Measurements from ENCODE around the gene CDK14.

Gene CDK14

DNA sequence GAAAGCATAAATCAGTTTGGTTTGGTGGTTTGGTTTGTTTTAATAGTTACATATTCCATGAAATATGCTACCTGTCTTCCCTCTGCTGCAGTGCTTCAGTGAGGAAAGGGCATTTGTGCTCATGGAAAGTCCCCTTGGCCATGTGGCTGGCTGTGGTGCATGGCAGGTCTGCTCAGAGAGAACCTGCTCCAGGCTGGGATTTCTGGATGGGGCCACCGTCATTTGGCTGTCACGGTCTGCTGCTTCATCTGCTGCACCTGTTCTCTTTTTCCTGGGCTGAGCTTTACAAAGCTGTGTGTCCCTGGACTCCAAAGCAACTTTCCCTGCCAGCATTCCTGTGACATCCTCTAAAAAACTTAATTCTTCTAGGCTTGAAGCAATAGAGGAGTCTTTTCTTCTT lies 8.9 kb downstream of the CDK14 start:
- H3K27ac ChIP-seq (ENCODE audit: low read length): no peak overlapping the region
- no peak overlapping the region for H3K4me3 ChIP-seq (ENCODE audit: low read length)
- H3K27me3 ChIP-seq (ENCODE audit: low read depth, low read length): no peaks in the 10 kb centered on the region
- TF ChIP-seq EZH2phosphoT487 (IDR thresholded peaks at IDR 0.05; ENCODE audit: low read depth): no peak
- TF ChIP-seq CTCF (IDR thresholded peaks at IDR 0.05; ENCODE audit: low read depth, low read length): no peak
- no peak overlapping the region for H3K4me2 ChIP-seq (ENCODE audit: low read length)
- H3K4me1 ChIP-seq (ENCODE audit: low read length): peaks cover 13% of the 10 kb centered on the region
- no peaks in the 10 kb centered on the region for H3K79me2 ChIP-seq (ENCODE audit: low read length)
- no peaks in the 10 kb centered on the region for H4K20me1 ChIP-seq (ENCODE audit: insufficient read depth, low read length)
- no peak overlapping the region for H2AFZ ChIP-seq (ENCODE audit: low read depth, low read length)
- no peaks in the 10 kb centered on the region for H3K36me3 ChIP-seq (replicated peaks; ENCODE audit: low read depth, low read length)
- H3K9me3 ChIP-seq (ENCODE audit: insufficient read depth, low read length): no peaks in the 10 kb centered on the region
- H3K9ac ChIP-seq (ENCODE audit: low read length): no peak overlapping the region

DNA sequence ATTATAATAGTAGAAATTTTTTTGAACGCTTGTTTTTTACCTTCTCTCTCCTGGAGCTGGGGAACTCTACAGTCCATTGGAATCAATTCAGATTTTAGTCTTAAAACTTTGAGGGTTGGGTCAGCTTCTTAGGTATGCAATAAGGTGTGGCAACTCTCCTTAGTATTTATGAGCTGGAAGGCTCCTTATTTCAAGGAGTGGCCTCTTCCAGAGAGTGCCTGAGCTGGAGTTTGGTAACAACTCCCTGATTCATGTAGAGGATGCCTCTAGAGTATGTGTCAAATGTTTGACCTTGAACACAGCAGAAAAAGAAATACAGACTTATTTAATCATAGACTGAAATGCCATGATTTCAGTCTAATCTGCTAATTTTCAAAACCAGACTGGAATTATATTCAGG lies 11.1 kb downstream of the CDK14 start:
- H3K9me3 ChIP-seq (ENCODE audit: insufficient read depth, low read length): no peaks in the 10 kb centered on the region
- no peak overlapping the region for H3K4me3 ChIP-seq (ENCODE audit: low read length)
- no peaks in the 10 kb centered on the region for H4K20me1 ChIP-seq (ENCODE audit: insufficient read depth, low read length)
- no peak overlapping the region for H2AFZ ChIP-seq (ENCODE audit: low read depth, low read length)
- H3K36me3 ChIP-seq (replicated peaks; ENCODE audit: low read depth, low read length): no peaks in the 10 kb centered on the region
- H3K4me2 ChIP-seq (ENCODE audit: low read length): no peak overlapping the region
- H3K27ac ChIP-seq (ENCODE audit: low read length): no peak overlapping the region
- H3K4me1 ChIP-seq (ENCODE audit: low read length): peaks cover 6% of the 10 kb centered on the region; the same call in 1 of the 2 replicates
- no peaks in the 10 kb centered on the region for H3K79me2 ChIP-seq (ENCODE audit: low read length)
- no peak overlapping the region for H3K9ac ChIP-seq (ENCODE audit: low read length)
- TF ChIP-seq EZH2phosphoT487 (IDR thresholded peaks at IDR 0.05; ENCODE audit: low read depth): no peak
- TF ChIP-seq CTCF (IDR thresholded peaks at IDR 0.05; ENCODE audit: low read depth, low read length): no peak
- H3K27me3 ChIP-seq (ENCODE audit: low read depth, low read length): no peaks in the 10 kb centered on the region

DNA sequence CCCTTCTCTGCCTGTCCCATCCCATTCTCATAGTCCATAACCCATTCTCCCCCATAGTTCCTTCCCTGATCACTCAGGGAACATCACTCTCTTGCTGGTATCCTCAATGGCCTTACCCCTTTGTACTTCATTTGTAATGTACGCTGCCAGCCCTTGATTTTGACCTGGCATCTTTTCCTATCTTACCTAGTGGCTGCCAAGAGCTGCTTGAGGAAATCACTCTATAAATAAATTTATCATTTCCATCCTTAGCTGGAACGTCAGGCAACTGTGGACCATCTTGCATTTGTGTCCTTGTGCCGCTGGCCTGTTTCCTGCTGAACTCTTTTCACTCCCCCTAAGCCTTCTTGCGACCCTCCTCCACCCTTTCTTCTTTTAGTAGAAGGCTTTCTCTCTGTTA lies 14.0 kb downstream of the CDK14 start:
- Histone ChIP-seq H4K20me1 (ENCODE audit: insufficient read depth, low read length) (no peaks in the 10 kb centered on the region), H3K27me3 (ENCODE audit: low read depth, low read length) (no peaks in the 10 kb centered on the region), H3K27ac (ENCODE audit: low read length) (no peak overlapping the region), H3K4me2 (ENCODE audit: low read length) (no peak overlapping the region), H3K36me3 (replicated peaks; ENCODE audit: low read depth, low read length) (no peaks in the 10 kb centered on the region), H3K79me2 (ENCODE audit: low read length) (no peaks in the 10 kb centered on the region), H3K9me3 (ENCODE audit: insufficient read depth, low read length) (no peaks in the 10 kb centered on the region), H2AFZ (ENCODE audit: low read depth, low read length) (no peak overlapping the region), H3K9ac (ENCODE audit: low read length) (no peak overlapping the region), H3K4me1 (ENCODE audit: low read length) (peaks cover 13% of the 10 kb centered on the region), H3K4me3 (ENCODE audit: low read length) (no peak overlapping the region)
- TF ChIP-seq EZH2phosphoT487 (IDR thresholded peaks at IDR 0.05; ENCODE audit: low read depth) (no peak), CTCF (IDR thresholded peaks at IDR 0.05; ENCODE audit: low read depth, low read length) (no peak)

DNA sequence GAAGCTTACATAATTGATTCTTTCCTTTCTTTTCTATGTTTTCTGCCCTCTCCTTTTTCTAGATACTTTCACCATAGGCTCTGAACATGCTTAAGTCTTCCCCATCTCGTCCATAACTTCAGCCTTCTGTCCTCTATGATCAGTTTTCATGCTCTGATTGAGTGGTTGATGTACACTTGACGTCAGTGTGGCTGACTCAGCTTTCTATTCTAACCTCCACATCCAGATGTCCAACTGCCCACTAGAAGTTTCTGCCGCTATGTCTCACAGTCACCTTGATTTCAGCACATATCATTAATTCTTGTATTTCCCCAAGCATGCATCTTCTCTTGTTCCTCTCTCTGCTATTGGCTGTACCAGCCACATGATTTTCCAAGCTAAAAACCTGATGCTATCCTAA lies 15.0 kb downstream of the CDK14 start:
- Histone ChIP-seq H3K27me3 (ENCODE audit: low read depth, low read length) (no peaks in the 10 kb centered on the region), H3K79me2 (ENCODE audit: low read length) (no peaks in the 10 kb centered on the region), H3K27ac (ENCODE audit: low read length) (no peak overlapping the region), H3K4me1 (ENCODE audit: low read length) (peaks cover 11% of the 10 kb centered on the region), H3K9me3 (ENCODE audit: insufficient read depth, low read length) (no peaks in the 10 kb centered on the region), H3K36me3 (replicated peaks; ENCODE audit: low read depth, low read length) (no peaks in the 10 kb centered on the region), H3K9ac (ENCODE audit: low read length) (no peak overlapping the region), H3K4me2 (ENCODE audit: low read length) (no peak overlapping the region), H4K20me1 (ENCODE audit: insufficient read depth, low read length) (no peaks in the 10 kb centered on the region), H3K4me3 (ENCODE audit: low read length) (no peak overlapping the region), H2AFZ (ENCODE audit: low read depth, low read length) (no peak overlapping the region)
- no peak for TF ChIP-seq EZH2phosphoT487 (IDR thresholded peaks at IDR 0.05; ENCODE audit: low read depth)
- TF ChIP-seq CTCF (IDR thresholded peaks at IDR 0.05; ENCODE audit: low read depth, low read length): no peak

Data from OCI-LY3 (cell line).